ENCODE results near the gene ZBED5.

The ZBED5 gene

GRCh38 chr11:10857709-10858438, at the start of gene ZBED5:
TSS of gene ZBED5 (minus strand) at chr11:10858053. CDS start at chr11:10854945, 3,108 bp downstream.
- TF ChIP-seq CTCF (IDR thresholded peaks at IDR 0.05; ENCODE audit: extremely low read depth, missing control alignments), result no peak

GRCh38 chr11:10906521-10906920, 48.7 kb upstream of the ZBED5 start:
- no peak for DNase-seq (ENCODE audit: low spot score)

More at GRCh38 chr11:10857709-10858438, at the start of gene ZBED5:
- DNase-seq (ENCODE audit: low spot score), result peak; percentile 89

GRCh38 chr11:10902301-10903063, 44.6 kb upstream of the ZBED5 start:
- no peak for DNase-seq (ENCODE audit: low spot score)
- TF ChIP-seq CTCF (IDR thresholded peaks at IDR 0.05; ENCODE audit: extremely low read depth, missing control alignments), result no peak

More at GRCh38 chr11:10906521-10906920, 48.7 kb upstream of the ZBED5 start:
- no peak for TF ChIP-seq CTCF (IDR thresholded peaks at IDR 0.05; ENCODE audit: extremely low read depth, missing control alignments)

DNA sequence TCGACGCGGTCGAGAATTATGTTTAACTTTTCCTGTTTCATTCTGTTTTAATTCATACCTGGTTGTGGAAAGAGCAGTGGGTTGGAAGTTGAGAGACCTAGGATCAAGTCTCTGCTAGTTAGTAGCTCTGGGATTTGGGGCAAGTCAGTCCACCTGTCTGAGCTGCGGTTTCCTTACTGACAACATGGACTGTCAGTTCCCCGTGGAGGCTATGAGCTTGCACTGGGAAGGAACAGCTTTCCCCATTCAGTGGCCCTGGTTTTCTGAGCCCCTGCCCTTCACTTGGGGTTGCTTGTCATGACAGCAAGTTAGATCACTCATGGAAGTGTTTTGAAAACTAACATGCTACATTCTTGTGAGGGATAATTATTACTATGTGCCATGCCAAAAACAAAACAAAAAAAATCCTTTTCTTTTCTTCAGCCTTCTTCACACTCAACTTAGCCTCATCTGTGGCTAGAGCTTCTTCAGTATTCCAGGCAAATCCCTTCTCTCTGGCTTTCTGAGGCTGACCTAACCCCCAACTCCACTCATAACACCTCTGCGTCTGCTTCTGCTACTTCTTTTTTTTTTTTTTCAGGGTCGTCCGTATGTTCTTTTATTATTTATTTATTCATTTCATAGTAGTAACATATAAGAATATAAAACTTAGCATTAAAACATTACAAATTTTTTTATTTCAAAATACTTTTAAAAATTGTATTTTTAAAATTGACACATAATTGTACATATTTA, 43.0 kb upstream of the ZBED5 start:
- TF ChIP-seq CTCF (IDR thresholded peaks at IDR 0.05; ENCODE audit: extremely low read depth, missing control alignments), result no peak
- DNase-seq (ENCODE audit: low spot score), result no peak

DNA sequence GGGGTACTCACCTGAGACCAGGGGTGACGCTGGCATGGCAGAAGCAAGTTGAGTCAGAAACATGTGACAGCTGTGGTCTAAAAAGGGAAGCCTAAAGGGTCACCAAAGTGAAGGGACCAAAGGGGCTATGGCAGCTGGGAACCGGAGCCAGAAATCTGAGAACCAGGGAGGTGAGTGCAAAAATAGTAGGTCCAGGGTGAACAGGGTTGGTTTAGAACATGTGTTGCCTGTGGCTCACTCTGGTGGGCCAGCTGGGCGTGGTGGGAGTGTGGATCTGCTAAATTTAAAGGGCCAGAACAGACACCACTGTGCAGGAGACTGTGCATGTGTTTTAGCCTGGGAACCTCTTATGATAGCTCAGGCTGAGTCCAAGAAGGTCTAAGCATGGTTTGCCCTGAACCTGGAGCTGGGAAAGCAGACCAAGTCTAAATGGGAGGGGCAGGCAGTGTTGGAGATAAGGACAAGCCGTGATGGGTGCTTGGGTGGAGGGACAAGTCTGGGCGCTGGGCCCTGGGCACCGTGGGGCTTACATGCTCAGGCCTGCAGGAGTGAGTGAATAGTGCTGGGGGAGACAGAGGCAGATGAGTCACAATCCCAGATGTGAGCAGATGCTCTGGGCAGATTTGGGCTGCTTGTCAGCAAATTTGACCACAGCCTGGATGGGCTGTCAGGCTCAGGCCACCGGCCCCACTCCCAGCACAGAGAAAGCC, 41.4 kb upstream of the ZBED5 start:
- TF ChIP-seq CTCF (IDR thresholded peaks at IDR 0.05; ENCODE audit: extremely low read depth, missing control alignments), result no peak
- no peak for DNase-seq (ENCODE audit: low spot score)

DNA sequence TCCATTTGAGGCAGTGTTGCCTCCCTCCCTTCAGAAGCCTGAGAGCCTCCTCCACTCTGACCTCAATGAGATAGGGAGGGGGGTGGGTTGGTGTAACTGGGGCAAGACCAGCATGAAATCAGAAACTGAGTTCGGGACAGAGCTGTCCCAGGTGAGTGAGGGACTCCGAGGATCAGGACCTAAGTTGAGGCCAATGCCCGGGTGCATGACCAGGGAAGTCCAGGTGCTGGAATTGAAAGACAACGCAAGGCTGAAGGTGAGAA, 40.8 kb upstream of the ZBED5 start:
- no peak for DNase-seq (ENCODE audit: low spot score)
- TF ChIP-seq CTCF (IDR thresholded peaks at IDR 0.05; ENCODE audit: extremely low read depth, missing control alignments), result no peak

Data from GM20000 (cell line).